Measurements from ENCODE around the gene ZNF416.

Gene ZNF416

GRCh38 chr19:57566396-57567265, 12.1 kb downstream of the ZNF416 start:
- no peak for DNase-seq (ENCODE audit: extremely low read depth, insufficient read length)
- Histone ChIP-seq H3K27me3 (replicated peaks; ENCODE audit: control insufficient read depth, insufficient read depth, low read length) (no peaks in the 10 kb centered on the region), H3K4me3 (replicated peaks; ENCODE audit: low read depth, low read length) (no peak overlapping the region), H3K36me3 (ENCODE audit: control insufficient read depth, insufficient read depth, low read length) (no peaks in the 10 kb centered on the region)
- TF ChIP-seq, protein P1, sequence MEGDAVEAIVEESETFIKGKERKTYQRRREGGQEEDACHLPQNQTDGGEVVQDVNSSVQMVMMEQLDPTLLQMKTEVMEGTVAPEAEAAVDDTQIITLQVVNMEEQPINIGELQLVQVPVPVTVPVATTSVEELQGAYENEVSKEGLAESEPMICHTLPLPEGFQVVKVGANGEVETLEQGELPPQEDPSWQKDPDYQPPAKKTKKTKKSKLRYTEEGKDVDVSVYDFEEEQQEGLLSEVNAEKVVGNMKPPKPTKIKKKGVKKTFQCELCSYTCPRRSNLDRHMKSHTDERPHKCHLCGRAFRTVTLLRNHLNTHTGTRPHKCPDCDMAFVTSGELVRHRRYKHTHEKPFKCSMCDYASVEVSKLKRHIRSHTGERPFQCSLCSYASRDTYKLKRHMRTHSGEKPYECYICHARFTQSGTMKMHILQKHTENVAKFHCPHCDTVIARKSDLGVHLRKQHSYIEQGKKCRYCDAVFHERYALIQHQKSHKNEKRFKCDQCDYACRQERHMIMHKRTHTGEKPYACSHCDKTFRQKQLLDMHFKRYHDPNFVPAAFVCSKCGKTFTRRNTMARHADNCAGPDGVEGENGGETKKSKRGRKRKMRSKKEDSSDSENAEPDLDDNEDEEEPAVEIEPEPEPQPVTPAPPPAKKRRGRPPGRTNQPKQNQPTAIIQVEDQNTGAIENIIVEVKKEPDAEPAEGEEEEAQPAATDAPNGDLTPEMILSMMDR (IDR thresholded peaks at IDR 0.05; ENCODE audit: insufficient read depth, low read length, poor library complexity, severe bottlenecking), result no peak

GRCh38 chr19:57563547-57563946, 15.2 kb downstream of the ZNF416 start:
- TF ChIP-seq, protein P1 (IDR thresholded peaks at IDR 0.05; ENCODE audit: insufficient read depth, low read length, poor library complexity, severe bottlenecking), result no peak
- Histone ChIP-seq H3K4me3 (replicated peaks; ENCODE audit: low read depth, low read length) (no peak overlapping the region), H3K27me3 (replicated peaks; ENCODE audit: control insufficient read depth, insufficient read depth, low read length) (no peaks in the 10 kb centered on the region), H3K36me3 (ENCODE audit: control insufficient read depth, insufficient read depth, low read length) (no peaks in the 10 kb centered on the region)
- no peak for DNase-seq (ENCODE audit: extremely low read depth, insufficient read length)

DNA sequence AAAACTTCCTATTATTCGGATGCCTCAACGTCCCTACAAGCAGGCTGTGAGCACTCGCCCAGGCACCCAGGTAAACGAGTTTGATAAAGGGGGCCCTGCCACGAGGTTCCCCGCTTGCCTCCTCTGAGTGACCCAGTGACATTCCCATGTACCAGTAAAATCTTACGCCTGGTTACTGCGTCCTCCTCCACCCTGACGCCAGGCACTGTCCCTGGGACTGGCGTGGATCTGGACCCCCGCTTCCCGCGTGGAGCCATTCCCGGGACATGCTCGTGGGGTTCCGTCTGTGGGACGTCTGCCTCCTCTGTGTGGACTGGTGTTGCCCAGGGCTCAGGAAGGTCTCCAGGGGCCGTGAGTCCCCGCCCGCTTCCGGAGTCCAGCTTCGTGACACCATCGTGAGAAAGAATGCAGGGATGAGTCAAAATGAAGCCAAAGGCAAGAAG, 18.6 kb downstream of the ZNF416 start:
- TF ChIP-seq, protein P1 (IDR thresholded peaks at IDR 0.05; ENCODE audit: insufficient read depth, low read length, poor library complexity, severe bottlenecking), result no peak
- Histone ChIP-seq H3K4me3 (replicated peaks; ENCODE audit: low read depth, low read length) (peak overlapping the region; percentile 94), H3K36me3 (ENCODE audit: control insufficient read depth, insufficient read depth, low read length) (peaks cover 4% of the 10 kb centered on the region), H3K27me3 (replicated peaks; ENCODE audit: control insufficient read depth, insufficient read depth, low read length) (no peaks in the 10 kb centered on the region)
- peak; percentile 22 for DNase-seq (ENCODE audit: extremely low read depth, insufficient read length)

- TF ChIP-seq, protein P1 (IDR thresholded peaks at IDR 0.05; ENCODE audit: insufficient read depth, low read length, poor library complexity, severe bottlenecking), result no peak
- peak; percentile 89 for DNase-seq (ENCODE audit: extremely low read depth, insufficient read length)
- peak within 1 kb of the TSS; percentile 94 for H3K4me3 ChIP-seq (replicated peaks; ENCODE audit: low read depth, low read length)
- no peaks in the 10 kb centered on the region for H3K27me3 ChIP-seq (replicated peaks; ENCODE audit: control insufficient read depth, insufficient read depth, low read length)
- H3K36me3 ChIP-seq (ENCODE audit: control insufficient read depth, insufficient read depth, low read length), result peaks cover 6% of the 10 kb centered on the region
These were observed 19.2 kb downstream of the ZNF416 start, which contains the start of gene ZNF550 for GRCh38 chr19:57559404-57560025. Gene ZNF550, minus strand, starts transcription at chr19:57559863. Its CDS starts 181 bp downstream, at chr19:57559682.

- Histone ChIP-seq H3K36me3 (ENCODE audit: control insufficient read depth, insufficient read depth, low read length) (peaks cover 11% of the 10 kb centered on the region), H3K27me3 (replicated peaks; ENCODE audit: control insufficient read depth, insufficient read depth, low read length) (no peaks in the 10 kb centered on the region), H3K4me3 (replicated peaks; ENCODE audit: low read depth, low read length) (peak overlapping the region; percentile 94)
- TF ChIP-seq, protein P1 (IDR thresholded peaks at IDR 0.05; ENCODE audit: insufficient read depth, low read length, poor library complexity, severe bottlenecking), result no peak
- DNase-seq (ENCODE audit: extremely low read depth, insufficient read length), result peak; percentile 38
These were observed 19.7 kb downstream of the ZNF416 start for GRCh38 chr19:57559008-57559403.

Data from GM06990 (cell line).